GM13977 (cell line): ENCODE measurements around the gene SCN5A.

Experiments used
- DNase-seq: peaks from one replicate; pipeline ENCODE4 v3.0.0; 2012; ENCODE audit warnings: low spot score
- in situ Hi-C: fragments of 300-500 bp; cut with MboI; formaldehyde crosslinking; loops from one replicate; pipeline ENCODE4 v1.12.0; 2022; ENCODE audit warnings: low sequenced_read_pairs, low pct_unique_long_range_greater_than_20kb, mixed read lengths, inconsistent platforms; ENCODE audit not compliant: unreplicated experiment
- TF ChIP-seq, protein P1 (sequence below): IDR thresholded peaks from 2 replicates; pipeline ENCODE4 v1.5.1; 2012; ENCODE audit warnings: mild to moderate bottlenecking, control low read depth; ENCODE audit not compliant: insufficient read depth; ENCODE audit errors: extremely low read depth, missing control alignments

Gene SCN5A

DNA sequence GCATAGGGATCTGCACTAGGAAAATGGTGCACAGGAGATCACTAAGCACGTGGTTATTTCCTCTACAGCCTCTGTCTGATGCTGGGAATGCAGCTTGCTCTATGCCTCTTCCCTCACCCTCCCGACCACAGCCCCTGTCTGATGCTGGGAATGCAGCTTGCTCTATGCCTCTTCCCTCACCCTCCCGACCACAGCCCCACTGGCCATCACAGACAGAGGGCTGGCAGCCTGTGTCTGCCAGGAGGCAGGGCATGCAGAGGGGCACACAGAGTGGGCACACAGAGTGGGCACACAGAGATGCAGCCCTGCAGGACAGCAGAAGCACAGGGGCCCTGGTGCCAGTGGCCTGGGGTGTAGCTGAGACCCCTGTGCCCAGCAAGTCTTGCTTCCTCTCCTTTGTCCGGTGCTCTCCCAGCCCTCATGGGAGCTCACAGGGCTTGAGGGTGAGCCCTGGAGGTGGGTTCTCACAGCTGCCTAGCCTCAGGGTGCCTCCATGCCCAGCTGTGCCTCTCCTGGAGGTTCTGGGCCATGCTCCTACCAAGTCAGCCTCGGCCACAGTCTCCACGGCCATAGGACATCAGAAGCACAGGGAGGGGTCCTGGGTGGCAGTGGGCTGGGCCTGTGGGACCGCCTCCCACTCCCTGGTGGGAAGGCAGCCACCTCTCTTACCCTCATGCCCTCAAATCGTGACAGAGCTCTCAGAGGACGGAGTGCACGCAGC lies 87.6 kb downstream of the SCN5A start:
- TF ChIP-seq, protein P1, sequence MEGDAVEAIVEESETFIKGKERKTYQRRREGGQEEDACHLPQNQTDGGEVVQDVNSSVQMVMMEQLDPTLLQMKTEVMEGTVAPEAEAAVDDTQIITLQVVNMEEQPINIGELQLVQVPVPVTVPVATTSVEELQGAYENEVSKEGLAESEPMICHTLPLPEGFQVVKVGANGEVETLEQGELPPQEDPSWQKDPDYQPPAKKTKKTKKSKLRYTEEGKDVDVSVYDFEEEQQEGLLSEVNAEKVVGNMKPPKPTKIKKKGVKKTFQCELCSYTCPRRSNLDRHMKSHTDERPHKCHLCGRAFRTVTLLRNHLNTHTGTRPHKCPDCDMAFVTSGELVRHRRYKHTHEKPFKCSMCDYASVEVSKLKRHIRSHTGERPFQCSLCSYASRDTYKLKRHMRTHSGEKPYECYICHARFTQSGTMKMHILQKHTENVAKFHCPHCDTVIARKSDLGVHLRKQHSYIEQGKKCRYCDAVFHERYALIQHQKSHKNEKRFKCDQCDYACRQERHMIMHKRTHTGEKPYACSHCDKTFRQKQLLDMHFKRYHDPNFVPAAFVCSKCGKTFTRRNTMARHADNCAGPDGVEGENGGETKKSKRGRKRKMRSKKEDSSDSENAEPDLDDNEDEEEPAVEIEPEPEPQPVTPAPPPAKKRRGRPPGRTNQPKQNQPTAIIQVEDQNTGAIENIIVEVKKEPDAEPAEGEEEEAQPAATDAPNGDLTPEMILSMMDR, result no peak
- in situ Hi-C loops, result no loop called here
- DNase-seq, result no peak

DNA sequence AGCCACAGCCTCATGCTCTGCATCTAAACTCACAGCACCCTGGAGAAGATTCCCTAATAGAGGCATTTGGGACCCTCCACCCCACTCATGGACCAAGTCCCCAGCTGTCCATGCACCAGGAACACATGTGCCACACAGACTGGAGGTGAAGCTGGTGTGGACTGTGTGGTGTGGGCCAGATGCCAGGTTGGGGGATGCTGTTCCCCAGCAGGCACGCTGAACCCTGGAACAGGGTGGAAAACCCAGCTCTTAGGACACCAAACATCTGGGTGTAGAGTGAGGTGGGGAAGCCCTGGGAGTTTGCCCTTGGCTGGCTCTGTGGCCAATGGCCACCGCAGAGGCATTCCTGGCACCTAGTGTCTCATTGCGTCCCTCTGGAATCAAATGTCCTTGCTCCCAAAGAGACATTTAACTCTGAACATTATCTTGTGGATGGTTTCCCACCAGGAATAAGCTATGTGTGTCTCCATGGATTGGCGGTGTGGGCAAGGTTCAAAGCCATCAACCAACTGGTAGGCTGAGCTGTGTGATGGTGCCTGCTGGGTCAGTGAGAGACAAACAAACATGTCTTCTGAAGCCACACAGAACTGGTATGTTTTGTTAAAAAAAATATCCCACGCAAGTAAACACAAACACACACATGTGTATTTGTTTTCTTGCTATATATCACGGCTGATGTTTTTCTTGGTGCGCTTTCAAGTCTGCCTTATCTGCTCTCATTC lies 88.3 kb downstream of the SCN5A start:
- in situ Hi-C loops, result no loop called here
- no peak for DNase-seq
- TF ChIP-seq, protein P1, result no peak

DNA sequence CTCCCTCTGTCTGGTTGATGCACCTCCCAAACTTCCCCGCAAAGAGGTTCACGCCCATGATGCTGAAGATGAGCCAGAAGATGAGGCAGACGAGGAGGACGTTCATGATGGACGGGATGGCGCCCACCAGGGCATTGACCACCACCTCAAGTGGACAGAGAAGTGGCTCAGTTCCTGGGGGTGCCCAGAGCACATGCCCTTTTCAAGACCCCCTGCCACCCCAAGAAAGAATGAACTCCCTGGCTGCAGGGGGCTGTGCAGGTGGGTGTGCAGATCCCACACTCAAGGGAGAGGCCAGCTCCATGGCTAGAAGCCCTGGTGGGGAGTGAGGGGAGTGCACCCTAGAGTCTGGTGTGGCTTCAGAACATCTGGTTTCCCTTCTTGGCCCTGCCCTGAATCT lies 89.2 kb downstream of the SCN5A start:
- in situ Hi-C loops, result no loop called here
- DNase-seq, result no peak
- TF ChIP-seq, protein P1, result no peak

DNA sequence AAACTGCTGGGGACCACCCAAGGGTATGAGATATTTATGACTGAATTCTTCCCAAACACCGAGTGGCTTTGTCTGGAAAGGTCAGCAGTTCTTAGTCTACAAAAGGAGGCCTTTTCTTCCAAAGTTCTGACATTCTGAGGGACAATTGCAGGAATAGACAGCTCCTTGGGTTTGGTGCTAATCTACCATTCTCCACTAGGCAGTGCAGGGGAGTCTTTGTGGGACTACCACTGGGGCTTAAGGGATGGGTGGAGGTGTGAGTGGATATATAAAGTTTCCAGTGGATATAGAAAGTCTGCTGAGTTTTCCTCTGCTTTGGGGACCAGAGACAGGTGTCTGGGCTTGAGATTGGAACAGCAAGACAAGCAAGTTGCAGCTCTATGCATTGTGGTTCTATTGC lies 90.6 kb downstream of the SCN5A start:
- no peak for DNase-seq
- in situ Hi-C loops, result no loop called here
- TF ChIP-seq, protein P1, result no peak

DNA sequence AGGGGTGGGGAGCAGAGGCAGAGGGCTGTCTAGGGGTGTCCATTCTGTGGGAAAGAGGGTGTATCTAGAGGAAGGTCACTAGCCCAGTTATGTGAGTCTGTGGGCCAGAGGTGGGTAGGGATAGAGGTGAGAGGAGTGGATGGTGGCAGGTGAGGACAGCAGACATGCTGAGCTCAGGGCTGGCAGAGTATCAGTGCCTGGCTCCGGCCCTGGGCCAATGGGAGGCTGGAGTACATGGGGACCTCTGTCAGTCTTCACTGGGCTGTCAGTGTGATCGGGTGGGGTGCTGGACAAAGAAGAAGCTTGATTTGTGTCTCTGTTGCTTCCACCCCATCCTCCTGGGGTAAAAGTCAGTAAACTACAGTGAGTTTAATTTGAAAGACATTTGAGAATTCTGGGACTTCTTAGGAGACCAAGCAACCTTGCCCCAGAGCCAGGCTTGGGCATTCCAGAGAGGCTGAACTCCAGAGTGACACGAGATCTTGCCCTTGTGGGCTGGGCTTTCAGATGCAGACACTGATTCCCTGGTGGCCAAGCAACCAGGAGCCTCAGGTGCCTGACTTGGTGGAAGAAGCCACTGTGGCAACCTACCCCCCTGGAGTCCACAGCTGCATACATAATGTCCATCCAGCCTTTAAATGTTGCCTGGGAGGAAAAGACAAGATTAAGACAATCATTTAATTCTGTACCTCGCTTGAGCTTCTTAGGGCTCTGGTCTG lies 92.7 kb downstream of the SCN5A start:
- TF ChIP-seq, protein P1, result no peak
- in situ Hi-C loops, result no loop called here
- no peak for DNase-seq

DNA sequence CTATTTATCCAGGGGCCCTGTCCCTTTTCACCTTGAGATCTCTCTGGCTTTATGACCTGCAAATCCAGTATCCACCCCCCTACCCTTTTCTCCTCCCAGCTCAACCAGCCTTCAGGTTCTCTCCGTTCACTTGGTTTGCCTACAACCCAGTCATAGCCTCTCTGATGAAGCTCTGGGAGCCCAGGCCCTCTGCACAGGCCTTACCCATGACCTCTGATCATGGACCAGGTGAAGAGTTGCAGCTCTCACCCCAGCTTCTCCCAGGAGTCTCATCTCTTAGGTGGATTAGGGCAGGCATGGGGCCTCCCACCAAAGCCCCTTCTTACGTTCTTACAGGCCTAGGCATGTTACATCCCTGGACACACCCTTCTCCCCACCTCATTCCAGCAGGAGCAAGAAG lies 93.6 kb downstream of the SCN5A start:
- in situ Hi-C loops, result no loop called here
- TF ChIP-seq, protein P1, result no peak
- no peak for DNase-seq
